Activated CD4-positive, alpha-beta T cell treated with anti-CD3 and anti-CD28 coated beads, Interleukin-2, amount 50 U/mL, for 16 hours (primary cell): ENCODE measurements around the gene DNAJC4.

Source experiments
- DNase-seq: peaks from one replicate; pipeline ENCODE4 v3.0.0-alpha.2; 2020

The DNAJC4 gene

GRCh38 chr11:64208796-64209562 is 21.4 kb upstream of the DNAJC4 start:
- no peak for DNase-seq

- DNase-seq = no peak
These were observed 20.8 kb upstream of the DNAJC4 start for GRCh38 chr11:64209563-64209843.

GRCh38 chr11:64210301-64211020 is 19.9 kb upstream of the DNAJC4 start:
- DNase-seq = no peak

- DNase-seq = no peak
These were observed 19.0 kb upstream of the DNAJC4 start for GRCh38 chr11:64211181-64211872.

GRCh38 chr11:64216879-64217278 is 13.5 kb upstream of the DNAJC4 start:
- DNase-seq = no peak

GRCh38 chr11:64218628-64219353 is 11.6 kb upstream of the DNAJC4 start:
- DNase-seq = no peak

GRCh38 chr11:64219354-64219684 is 11.0 kb upstream of the DNAJC4 start:
- no peak for DNase-seq

GRCh38 chr11:64219755-64220154 is 10.6 kb upstream of the DNAJC4 start:
- DNase-seq = no peak

- no peak for DNase-seq
These were observed 10.1 kb upstream of the DNAJC4 start for GRCh38 chr11:64220271-64220670.

GRCh38 chr11:64220798-64221197 is 9.6 kb upstream of the DNAJC4 start:
- no peak for DNase-seq

GRCh38 chr11:64222651-64223000 is 7.7 kb upstream of the DNAJC4 start:
- DNase-seq = no peak

GRCh38 chr11:64223001-64223651 is 7.2 kb upstream of the DNAJC4 start:
- DNase-seq = no peak

GRCh38 chr11:64224151-64224890 is 6.0 kb upstream of the DNAJC4 start:
- no peak for DNase-seq

- no peak for DNase-seq
These were observed 5.3 kb upstream of the DNAJC4 start for GRCh38 chr11:64224891-64225607.

GRCh38 chr11:64225608-64226506 is 4.5 kb upstream of the DNAJC4 start, which contains the start of the genes NUDT22 and TRPT1:
TSS of gene NUDT22 (plus strand) at chr11:64226274. CDS start at chr11:64226653, 379 bp downstream.
TSS of gene TRPT1 (minus strand) at chr11:64226186. CDS start at chr11:64225860, 326 bp downstream.
- peak; percentile 92 for DNase-seq

GRCh38 chr11:64226507-64227051 is 3.8 kb upstream of the DNAJC4 start:
- peak; percentile 73 for DNase-seq

GRCh38 chr11:64227405-64227956 is 2.9 kb upstream of the DNAJC4 start:
- DNase-seq = no peak

GRCh38 chr11:64229090-64229743 is 1.1 kb upstream of the DNAJC4 start:
- no peak for DNase-seq

- DNase-seq = no peak
These were observed 591 bp upstream of the DNAJC4 start for GRCh38 chr11:64229744-64230170.
